Tibial nerve (tissue), 3 donors: ENCODE data around the gene NFXL1.

Source experiments
- CTCF ChIP-seq, 5 experiments: fragments of 200-600 bp in 3 of 5; fragments of 450-650 bp in 2 of 5; sonication (generic) in 3 of 5; IDR thresholded peaks; one replicate each; pipeline ENCODE4 v1.5.1; 2016 to 2019; ENCODE audit warnings: antibody characterized with exemption in 5 of 5, mild to moderate bottlenecking in 3 of 5, moderate library complexity in 2 of 5
- POLR2A ChIP-seq, 2 donors: fragments of 450-650 bp; IDR thresholded peaks; one replicate each; pipeline ENCODE4 v1.6.1; 2017; ENCODE audit warnings: antibody characterized with exemption in 2 of 2, mild to moderate bottlenecking in 2 of 2, moderate library complexity in 2 of 2

- TF ChIP-seq POLR2A (IDR thresholded peaks at IDR 0.05), result no peak
- TF ChIP-seq CTCF (IDR thresholded peaks at IDR 0.05), result no peak
These were observed 22.0 kb upstream of the NFXL1 start for GRCh38 chr4:47936336-47936735.
